Fibroblast of pulmonary artery (primary cell): ENCODE results near the gene CCDC170.
A peak's percentile ranks its signal among the peaks of the same experiment; 100 is the strongest.
"Not testable (repeated sequence)": the region's sequence is repeated elsewhere in the genome, so short reads cannot be mapped to it uniquely, and the experiment has no call there.

ENCODE experiments used
- DNase-seq: peaks from one replicate; pipeline ENCODE4 v3.0.0-alpha.2; 2010; ENCODE audit warnings: low read depth
- H3K4me3 ChIP-seq: replicated peaks from 2 replicates; pipeline ENCODE4 v1.5.1; 2011; ENCODE audit warnings: low read depth, mild to moderate bottlenecking, control low read depth, low read length, moderate library complexity
- TF ChIP-seq, protein P1 (sequence below): IDR thresholded peaks from 2 replicates; pipeline ENCODE4 v1.5.1; 2011; ENCODE audit warnings: mild to moderate bottlenecking, control low read depth, low read length, inconsistent platforms; ENCODE audit errors: missing control alignments

CCDC170 gene, protein sequence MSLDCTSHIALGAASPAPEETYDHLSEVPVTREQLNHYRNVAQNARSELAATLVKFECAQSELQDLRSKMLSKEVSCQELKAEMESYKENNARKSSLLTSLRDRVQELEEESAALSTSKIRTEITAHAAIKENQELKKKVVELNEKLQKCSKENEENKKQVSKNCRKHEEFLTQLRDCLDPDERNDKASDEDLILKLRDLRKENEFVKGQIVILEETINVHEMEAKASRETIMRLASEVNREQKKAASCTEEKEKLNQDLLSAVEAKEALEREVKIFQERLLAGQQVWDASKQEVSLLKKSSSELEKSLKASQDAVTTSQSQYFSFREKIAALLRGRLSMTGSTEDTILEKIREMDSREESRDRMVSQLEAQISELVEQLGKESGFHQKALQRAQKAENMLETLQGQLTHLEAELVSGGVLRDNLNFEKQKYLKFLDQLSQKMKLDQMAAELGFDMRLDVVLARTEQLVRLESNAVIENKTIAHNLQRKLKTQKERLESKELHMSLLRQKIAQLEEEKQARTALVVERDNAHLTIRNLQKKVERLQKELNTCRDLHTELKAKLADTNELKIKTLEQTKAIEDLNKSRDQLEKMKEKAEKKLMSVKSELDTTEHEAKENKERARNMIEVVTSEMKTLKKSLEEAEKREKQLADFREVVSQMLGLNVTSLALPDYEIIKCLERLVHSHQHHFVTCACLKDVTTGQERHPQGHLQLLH

DNA sequence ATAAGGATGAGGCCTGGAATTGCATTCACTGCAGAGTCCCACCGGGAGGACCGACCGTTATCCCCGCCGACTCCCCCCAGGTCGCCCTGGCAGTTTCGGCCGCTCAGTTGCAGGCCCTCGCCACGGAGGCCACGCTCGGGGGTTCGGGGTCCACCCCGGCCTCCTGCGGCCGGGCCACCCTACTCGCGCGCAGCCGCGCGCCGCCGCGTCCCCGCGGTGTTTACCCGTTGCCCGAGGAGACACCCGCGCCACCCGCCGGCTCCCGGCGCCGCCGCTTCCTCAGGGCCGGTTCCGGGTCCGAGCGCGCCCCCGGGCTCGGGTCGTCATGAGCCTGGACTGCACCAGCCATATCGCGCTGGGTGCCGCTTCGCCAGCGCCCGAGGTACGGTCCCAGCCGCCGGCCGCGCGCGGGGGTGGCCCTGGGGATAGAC is at the start of gene CCDC170:
Gene CCDC170, plus strand, starts transcription at position 214 of the 431 bp plus-strand sequence. Its CDS starts 112 bp downstream, at position 326.
- TF ChIP-seq, protein P1, sequence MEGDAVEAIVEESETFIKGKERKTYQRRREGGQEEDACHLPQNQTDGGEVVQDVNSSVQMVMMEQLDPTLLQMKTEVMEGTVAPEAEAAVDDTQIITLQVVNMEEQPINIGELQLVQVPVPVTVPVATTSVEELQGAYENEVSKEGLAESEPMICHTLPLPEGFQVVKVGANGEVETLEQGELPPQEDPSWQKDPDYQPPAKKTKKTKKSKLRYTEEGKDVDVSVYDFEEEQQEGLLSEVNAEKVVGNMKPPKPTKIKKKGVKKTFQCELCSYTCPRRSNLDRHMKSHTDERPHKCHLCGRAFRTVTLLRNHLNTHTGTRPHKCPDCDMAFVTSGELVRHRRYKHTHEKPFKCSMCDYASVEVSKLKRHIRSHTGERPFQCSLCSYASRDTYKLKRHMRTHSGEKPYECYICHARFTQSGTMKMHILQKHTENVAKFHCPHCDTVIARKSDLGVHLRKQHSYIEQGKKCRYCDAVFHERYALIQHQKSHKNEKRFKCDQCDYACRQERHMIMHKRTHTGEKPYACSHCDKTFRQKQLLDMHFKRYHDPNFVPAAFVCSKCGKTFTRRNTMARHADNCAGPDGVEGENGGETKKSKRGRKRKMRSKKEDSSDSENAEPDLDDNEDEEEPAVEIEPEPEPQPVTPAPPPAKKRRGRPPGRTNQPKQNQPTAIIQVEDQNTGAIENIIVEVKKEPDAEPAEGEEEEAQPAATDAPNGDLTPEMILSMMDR, result no peak
- peak within 1 kb of the TSS; percentile 60 for H3K4me3 ChIP-seq
- no peak for DNase-seq

DNA sequence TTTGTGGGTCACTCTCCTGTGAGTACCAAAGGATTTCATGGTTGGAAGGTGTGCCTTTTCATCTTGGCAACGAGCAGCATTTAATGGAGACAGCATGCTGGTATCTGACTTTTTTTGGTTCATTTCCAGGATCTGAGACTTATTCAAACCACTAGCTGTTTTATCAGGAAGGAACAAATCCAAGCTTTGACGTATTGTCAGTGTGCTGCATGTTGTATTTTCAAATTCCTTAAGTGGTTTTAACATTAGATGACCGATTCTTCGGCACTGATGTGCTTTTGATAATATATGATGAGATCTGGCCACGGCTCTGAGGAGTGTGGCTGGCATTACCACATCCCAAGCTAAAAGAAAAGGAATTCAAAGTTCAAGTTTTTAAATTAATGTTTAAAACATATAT is 48.3 kb upstream of the CCDC170 start:
- DNase-seq, result peak; percentile 89
- TF ChIP-seq, protein P1, result no peak
- peak overlapping the region; percentile 3 for H3K4me3 ChIP-seq

GRCh38 chr6:151447237-151447636 is 46.6 kb upstream of the CCDC170 start:
- TF ChIP-seq, protein P1, result no peak
- no peak for DNase-seq
- no peak overlapping the region for H3K4me3 ChIP-seq

- no peak for DNase-seq
- TF ChIP-seq, protein P1, result peak; percentile 6
- H3K4me3 ChIP-seq, result no peak overlapping the region
These were observed 45.2 kb upstream of the CCDC170 start for GRCh38 chr6:151448623-151449022.

- DNase-seq, result not testable (repeated sequence)
- H3K4me3 ChIP-seq, result peak overlapping the region; percentile 97
These were observed 42.9 kb upstream of the CCDC170 start for GRCh38 chr6:151450928-151451327.

GRCh38 chr6:151451417-151451949 is 42.3 kb upstream of the CCDC170 start:
- no peak for DNase-seq
- TF ChIP-seq, protein P1, result no peak

More at GRCh38 chr6:151451417-151451949, 42.3 kb upstream of the CCDC170 start:
- peak overlapping the region; percentile 97 for H3K4me3 ChIP-seq
